NCI-H1436 (cell line): Measurements from ENCODE around the gene BBX.
"Not testable (repeated sequence)": the region's sequence is repeated elsewhere in the genome, so short reads cannot be mapped to it uniquely, and the experiment has no call there.

ENCODE experiments used
- DNase-seq: peaks from one replicate; lab custom pipeline; 2025; lab: John Stamatoyannopoulos, UW

The BBX gene

DNA sequence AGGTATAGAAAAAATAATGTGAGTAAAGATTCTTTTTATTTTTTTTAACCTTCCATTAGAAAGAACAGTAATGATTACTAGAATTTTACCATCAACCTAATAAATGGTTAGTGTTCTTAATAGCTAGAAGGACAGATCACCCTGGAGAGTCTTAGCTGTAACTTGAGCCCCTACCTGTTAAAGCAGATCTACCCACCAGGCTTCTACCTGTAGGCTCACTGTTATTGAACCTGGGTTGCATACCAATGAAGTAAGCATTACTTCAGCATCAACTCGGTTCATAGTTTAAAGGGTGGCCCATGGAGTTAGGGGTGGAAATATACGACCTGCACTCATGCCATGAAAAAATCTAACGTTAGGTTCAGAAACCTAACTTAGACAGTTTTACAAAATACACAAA lies 280.4 kb downstream of the BBX start:
- no peak for DNase-seq

DNA sequence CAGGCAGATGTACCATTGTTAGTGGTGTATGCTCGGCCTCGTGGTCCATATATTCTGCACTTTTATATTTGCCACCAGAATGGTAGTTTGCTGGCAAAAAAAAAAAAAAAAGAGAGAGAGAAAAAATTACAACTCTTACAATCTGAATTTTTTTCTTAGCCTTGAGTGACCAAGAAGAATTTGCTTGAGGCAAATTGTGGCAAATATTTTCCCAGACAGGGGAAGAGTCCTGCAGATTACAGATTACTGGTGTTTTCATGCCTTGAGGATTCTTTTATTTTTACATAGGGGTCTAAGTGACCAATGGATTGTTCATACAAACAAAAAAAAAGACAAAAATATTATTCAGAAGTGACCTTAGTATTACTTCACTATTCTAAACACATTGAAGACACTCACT lies 283.3 kb downstream of the BBX start:
- DNase-seq: no peak

DNA sequence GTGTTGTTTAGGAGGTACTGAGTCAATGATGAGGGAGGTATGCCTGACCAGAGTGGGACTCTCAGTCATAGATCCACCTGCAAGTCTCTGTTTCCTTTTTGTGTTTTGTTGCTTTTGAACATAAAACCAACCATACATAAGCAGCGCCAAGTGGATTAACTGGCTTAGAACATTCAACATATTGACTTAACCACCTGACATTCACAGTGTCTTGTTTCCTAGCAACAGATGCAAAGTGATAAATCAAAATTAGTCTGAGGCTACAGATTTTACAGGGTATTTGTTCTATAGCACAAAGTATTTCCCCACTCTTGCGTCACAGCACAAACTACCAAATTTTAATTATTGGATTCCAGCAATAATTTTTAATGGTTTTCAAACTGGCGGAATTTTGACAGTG lies 283.8 kb downstream of the BBX start:
- DNase-seq: no peak

DNA sequence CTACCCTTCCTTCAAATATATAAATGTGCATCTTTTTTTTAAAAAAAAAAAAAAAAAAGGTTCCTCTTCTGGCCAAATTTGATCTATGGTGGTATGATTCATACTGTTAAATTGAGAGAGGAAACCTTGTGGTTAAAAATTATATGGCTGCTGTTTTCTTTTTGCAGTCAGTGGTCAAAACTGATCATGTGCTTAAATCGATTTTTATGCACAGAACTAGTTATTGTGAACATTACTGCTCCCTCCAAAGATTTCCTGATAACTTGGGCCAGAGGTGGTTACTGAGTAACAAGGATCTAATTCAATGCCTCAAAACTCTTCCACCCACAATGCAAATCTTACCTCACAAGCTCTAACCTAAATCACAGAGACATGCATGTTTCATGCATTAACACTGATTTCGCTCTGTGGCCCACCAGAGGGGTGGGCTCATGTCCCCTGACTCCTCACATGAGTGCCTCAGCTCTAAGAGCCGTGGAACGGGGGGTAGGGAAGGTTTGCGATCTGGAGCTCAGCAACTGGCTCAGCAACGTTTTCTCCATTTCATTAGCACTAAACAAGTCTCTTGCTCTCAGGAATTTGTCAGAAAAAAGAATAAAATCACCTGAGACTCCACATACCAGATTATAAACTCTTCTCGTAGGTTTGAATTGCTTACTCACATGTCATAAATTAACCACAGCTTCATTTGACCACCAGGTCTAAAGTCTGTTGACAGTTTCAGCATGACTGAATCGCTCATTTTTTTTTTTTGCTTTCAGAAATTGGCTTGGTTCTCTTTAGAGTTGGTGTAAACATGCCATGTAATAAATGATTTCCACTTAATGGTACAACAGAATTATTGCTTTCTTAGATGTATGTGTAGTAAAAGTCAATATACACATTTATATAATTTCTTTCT lies 287.7 kb downstream of the BBX start:
- DNase-seq: no peak

DNA sequence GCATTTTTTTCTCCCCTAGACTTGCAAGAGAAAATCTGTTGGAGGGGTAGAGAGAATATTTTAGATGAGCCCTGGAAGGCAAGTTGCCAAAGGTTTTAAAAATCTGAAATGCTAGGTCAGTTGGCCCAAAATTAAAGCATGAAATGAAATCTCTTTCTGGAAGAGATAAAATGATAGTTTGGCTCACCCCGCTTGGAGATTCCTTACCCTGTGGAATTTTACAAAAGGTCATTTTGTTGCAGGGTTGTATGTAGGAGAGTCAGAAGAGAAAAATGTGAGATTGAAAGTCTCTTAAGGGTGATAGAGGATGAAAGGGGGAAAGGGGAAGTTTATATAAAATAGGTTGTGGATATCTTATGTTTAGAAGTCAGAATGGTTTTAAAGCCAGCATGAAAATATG lies 290.3 kb downstream of the BBX start:
- no peak for DNase-seq

DNA sequence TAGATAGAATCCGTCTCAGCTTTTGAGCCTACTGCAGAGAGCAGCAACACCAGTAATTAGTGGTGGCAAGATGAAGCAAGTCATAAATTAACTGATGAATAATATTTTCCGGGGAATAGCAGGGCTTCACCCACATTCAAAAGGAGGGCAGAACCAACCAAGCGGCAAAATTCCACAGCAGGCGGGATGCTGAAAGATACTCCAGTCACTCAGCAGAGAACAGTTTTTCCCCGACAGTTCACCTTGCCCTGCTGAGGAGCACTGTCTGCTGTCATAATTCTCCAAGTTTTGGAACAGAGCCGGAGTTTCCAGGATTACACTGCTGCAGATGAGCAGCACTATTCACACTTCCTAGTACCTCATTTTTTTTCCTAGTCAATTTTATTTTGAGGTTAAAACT lies 293.3 kb downstream of the BBX start:
- DNase-seq: no peak

DNA sequence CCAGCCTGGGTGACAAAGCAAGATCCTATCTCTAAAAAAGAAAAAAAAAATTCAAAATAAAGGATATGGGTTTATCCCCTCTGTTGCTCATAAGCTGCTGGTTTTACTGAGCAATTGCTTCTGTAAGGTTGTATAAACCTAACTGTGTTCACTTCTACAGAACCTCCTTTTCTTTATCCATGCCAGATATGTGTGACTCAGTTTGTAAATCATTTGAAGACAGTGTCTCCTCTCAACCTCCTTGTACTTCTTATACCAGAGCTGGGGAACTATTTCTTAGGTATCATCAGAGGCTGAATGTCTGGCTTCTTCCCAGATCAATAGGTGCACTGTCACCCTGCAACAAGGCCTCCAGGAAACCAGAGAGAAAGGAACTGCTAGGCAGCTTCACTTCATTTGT lies 294.3 kb downstream of the BBX start:
- DNase-seq: no peak

DNA sequence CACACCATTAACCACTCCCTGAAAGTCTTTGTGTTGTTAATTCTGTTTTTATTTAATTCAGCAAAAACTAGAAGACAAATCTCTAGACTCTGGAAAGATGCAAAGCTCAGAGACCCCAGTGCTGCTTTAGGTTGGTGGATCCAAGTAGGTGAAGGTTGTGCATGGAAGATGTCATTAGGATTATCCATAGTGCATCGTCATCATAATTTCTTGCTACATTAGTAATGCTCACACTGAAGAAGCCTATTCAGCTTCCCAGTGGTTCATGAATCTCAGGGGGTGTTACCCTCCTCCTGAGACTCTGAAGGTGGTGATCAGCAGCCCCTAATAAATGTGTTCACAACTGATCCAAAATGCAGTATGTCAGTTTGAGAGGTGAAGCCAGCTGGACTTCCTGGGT lies 295.3 kb downstream of the BBX start:
- DNase-seq: no peak

DNA sequence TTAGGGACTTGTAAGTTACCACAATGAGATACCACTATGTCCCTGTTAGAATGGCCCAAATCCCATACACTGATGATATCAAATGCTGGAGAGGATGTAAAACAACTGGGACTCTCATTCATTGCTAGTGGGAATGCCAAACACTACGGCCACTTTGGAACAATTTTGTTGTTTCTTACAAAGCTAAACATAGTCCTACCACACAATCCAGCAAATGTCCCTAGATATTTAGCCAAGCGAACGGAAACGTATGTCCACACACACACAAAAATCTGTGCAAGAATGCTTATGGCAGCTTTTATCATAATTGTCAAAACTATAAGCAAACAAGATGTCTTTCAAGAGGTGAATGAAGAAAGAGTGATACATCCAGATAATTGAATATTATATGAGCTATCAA lies 296.9 kb downstream of the BBX start:
- DNase-seq: no peak

DNA sequence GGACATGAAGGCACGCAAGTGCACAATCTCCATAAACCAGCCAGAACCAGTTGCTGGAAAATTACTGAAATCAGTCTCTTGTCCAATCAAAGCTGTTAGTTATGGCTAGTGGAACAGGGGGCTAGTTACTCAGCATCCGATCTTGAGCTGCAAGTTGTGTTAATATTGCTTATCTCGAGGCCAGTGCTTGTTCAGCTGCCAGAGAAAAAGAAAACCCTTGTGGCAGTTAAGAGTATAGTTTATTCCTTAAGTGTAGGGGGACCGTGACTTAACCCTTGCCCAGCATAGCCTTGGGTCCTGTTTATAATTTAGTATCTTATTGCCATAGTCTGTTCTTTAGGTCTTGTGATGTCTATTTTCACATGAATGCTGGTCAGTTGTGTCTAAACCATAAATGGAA lies 299.5 kb downstream of the BBX start:
- no peak for DNase-seq

DNA sequence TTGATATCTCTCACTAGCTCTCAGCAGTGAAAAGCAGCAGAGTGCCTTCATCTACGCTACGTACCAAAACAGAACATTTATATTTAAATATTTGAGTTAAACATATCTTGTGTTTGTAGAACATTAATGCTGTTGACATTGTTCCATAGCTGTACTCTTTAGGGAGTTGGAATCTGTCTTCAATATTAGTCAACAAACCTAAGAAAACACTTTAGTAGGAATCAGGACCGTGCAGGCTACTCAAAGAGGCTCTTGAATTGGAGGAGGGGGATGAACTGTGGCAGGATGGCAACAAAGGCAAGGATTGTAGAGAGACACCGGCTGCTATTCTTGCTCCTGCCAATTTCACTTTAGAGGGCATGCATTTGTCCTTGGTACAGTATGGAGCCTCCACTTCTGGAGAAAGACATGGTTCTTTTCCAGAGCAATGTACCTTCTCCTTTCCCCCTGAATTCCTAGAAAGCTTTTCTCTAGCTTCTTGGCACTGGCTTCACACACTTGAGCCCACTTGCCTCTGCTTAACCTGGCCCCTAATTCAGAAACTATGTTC lies 302.1 kb downstream of the BBX start:
- no peak for DNase-seq

DNA sequence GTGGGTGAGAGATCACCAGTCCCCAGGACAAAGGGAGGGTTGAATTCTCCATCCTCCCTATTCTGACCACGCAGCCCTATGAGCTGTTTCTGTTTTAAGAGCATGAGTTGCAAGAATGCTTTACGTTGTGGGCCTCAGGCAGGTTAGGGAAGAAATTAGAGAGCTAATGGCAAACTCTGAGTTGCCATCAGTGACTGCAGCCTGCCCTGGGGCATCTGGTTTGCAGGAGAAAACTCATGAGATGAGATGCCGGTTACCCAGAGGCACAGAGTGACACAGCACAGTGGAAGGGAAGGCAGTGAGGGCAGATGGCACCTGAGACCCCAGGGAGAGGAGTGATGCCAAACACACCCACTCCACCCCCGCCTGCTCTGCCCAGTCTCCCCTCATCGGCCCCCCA lies 302.8 kb downstream of the BBX start:
- DNase-seq: no peak

DNA sequence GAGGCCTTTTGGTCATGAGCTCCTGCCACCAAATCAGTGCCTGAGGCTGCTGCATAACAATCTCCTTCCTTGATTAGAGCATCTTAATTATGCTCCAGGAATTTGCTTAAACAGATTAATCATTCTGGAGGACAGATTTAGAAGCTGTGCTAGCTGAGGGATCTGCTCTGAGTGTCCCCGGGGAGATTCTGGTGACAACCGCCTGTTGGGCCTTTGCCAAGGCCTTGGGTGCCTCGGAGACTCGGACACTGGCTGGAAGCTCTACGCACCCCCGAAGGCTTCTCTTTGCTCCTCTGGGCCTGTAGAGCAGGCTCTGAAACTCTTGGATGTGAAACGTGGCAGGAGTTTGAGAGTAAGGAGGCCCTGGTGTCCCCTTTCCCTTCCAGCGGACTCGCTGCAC lies 304.0 kb downstream of the BBX start:
- DNase-seq: no peak

DNA sequence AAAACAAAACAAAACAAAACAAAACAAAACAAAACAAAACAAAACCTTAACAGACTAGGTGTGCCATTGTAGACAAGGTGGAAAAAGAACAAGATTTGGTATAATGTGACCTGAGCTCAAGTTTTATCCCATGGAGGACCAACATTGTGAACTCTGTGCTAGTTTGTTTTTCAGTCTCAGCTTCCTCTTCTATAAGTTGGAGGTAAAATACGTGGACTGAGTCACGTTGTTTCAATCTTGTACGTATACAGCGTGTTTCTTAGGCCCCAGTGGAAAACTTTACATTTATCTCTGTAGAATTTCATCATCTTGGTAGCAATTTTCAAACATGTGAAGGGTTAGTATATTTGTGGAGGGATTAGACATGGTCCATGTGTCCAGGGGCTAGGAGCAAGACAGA lies 306.4 kb downstream of the BBX start:
- no peak for DNase-seq

DNA sequence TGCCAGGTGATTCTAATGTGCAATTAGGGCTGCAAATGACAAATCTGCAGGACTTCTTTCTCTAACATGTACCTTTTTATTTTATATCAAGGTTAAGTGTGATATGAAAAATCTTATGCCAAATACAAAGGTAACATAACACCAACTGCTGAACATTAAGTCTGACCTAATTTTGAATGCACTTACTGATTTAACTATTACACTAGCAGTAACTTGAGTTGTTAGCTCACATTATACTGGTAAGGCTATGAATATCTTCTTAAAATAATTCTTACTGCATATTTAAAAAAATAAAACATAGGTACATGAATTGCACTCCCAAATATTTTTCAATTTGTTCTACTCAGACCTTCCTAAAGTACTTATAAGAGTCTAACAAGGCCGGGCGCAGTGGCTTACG lies 308.8 kb downstream of the BBX start:
- DNase-seq: no peak

DNA sequence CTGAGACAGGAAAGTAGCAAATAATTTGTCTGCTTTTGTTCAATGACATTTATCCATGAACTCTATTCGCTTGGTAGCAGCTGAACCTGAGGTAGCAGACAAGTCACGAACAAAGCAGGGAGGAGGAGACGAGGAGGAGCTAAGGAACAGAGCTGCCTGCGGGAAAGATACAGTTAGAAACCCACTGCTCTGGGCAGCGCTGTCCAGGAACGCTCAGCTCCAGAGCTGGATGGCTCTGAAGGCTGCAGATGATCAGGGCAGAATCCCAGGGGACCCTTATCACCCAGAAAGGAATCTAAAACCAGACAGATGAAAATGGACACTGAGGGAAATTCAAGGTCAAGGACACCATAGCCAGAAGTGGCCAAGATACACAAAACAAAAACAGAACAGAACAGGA lies 310.3 kb downstream of the BBX start:
- no peak for DNase-seq

DNA sequence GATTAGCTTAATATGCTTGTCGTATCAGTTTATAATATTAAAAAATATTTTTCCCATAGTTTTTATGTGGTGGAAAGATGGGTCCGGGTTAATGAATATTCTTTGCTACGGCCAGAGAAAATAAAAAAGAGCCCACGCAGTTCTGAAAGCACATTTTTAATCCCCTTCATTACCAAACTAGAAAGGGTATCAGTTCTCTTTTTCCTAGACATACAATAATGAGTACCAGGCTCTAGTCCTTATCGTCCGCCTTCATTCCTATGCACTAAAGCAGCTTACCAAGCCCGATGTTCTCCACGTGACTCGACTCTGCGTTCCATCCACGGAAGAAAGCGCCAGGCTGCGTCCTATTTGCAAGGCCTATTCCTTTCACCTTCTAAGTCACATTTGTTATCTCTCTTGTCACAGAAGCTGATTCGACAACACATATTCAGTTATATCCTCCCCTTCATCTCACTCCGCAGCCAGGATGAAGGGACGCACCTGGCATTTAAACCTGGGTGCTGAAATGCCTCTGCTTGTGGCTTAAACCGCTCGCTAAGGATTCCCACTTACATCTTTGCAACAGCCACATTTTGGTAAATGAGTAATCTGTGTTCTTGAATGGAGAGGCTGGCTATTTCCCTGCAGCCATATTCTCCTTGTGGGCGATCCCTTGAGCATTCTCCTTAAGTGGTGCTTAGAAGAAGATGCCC lies 311.1 kb downstream of the BBX start:
- DNase-seq: no peak

DNA sequence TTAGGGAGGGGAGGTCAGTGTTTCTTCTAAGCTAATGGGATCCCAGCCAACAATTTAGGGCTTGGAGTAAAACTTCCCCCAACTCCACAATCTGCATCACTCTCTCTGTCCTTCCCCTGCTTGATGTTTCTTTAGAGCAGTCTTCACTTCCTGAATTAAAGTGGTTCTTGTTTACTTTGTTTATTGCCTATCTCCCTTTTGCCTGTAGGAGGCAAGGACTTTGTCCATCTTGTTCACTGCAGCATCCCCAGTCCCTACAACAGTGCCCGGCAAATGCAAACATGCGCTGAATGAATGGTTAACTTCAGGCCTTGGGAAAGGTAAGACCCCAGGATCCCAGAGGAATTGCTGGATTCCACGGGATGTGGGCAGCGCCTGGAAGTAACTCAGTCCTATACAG lies 312.2 kb downstream of the BBX start:
- DNase-seq: not testable (repeated sequence)

DNA sequence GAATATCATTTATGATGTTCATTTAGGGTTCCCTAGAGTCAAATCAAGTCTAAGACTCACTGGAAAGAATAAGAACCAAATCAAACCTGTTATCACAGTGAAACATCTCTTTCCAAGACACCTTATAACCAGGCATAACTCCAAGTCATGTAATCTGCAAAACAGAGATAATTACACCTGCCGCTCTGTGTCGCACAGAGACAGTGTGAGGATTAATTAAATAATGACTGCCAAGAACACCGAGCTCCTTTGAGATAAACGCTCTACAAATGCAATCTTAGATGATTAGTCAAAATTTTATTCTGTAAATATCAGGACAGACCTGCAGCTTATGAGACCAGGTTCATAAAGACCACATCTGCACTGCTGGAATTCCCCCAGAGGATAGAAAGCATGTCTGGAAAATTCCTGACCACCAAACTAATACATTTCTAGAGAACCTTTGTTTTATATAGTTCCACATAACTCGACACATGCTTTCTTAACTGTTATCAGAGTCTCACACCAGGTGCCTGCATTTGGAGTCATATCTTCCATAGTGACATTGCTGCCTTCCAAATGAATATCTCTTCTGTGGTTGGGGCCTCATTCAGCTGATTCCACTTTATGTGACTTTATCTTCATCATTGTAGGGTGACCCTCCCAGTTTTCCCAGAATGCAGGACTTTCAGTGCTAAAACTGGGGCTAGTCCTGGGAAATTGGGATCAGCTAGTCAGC lies 315.3 kb downstream of the BBX start:
- no peak for DNase-seq

DNA sequence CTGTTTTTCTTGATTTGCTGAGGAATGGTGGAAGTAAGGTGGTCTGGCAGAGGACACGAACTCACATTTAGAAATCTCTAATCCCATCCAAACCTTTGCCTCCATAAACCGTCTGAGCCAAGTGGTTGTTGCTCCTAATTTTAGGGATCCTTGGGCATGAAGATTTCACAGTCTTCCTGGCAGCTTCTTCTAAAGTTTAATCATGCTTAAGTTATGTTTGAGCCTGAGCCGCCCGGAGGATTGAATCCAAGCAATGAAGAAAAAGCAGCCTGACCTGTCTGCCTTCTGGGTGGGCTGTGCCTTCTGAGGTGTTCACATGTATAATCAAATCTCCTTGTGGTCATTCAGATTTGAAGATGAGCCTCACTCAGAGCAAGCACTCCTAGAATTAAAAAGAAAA lies 319.1 kb downstream of the BBX start:
- DNase-seq: no peak

DNA sequence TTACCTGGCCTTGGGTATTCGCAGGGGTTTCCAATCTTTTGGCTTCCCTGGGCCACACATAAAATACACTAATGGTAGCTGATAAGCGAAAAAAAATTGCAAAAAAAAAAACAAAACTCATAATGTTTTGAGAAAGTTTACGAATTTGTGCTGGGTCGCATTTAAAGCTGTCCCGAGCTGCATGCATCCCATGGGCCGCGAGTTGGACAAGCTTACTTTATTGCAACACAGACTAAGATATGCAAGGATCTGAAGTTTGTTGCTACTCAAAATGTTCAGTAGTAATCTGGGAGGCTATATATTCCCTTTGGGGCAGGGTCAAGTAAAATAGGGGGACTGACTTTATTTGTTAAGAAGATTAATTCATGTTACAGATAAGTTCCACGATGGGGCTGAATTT lies 320.2 kb downstream of the BBX start:
- no peak for DNase-seq

DNA sequence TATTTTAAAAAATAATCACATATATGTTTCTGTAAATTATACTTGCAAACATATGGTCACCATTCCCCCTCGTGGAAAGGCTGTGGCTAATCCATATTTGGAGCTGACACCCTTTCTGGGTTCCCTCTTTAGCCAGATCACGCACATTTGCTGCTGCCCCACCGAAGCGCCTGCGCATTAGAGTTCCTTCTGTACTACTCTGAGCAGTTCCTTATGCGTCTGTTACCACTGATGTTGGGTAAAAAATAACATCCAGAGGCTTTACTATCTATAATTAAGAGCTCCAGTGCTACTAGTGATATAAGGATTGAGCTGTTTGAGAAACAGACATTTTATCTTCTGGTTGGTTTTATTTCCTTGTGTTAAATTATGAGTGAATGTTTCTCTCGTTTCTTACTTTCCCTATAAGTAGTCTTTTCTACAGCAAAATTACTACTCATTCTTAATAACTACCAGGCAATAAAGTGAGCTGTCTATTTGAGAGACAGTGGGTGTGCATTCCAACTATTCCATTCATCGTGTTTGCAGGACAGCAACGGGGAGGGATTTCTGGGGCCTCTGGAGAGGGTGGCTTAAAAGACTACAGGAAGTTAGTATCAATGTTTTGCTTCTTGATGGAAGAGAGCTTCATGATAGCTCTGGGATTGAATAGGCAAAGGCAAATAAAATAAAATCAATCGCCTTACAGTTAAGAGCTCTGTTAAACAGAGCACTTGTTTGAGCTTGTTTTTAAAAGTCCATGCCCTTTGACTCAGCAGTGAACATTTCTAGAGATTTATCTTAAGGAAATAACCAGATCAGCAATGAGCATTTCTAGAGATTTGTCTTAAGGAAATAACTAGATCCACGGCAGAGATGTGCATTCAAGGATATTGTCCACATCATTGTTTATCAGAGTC lies 322.9 kb downstream of the BBX start:
- no peak for DNase-seq
